Testis (tissue), 3 donors: ENCODE measurements around the gene NOS1AP. TPM values are rescaled to one million over a fixed set of nuclear protein-coding genes. Genes with fewer than 3 reads are reported as not detected.
A peak's percentile ranks its signal among the peaks of the same experiment; 100 is the strongest.

Source experiments
- DNase-seq: peaks from one replicate; pipeline ENCODE4 v3.0.0-alpha.2; 2019
- H3K27ac ChIP-seq, 2 donors: fragments of 200-600 bp; sonication (generic); one replicate each; pipeline ENCODE4 v1.5.1; 2019
- H3K27me3 ChIP-seq: fragments of 200-600 bp; sonication (generic); one replicate; pipeline ENCODE4 v1.5.1; 2019
- H3K36me3 ChIP-seq: fragments of 200-600 bp; sonication (generic); one replicate; pipeline ENCODE4 v1.5.1; 2017; ENCODE audit warnings: low read depth; ENCODE audit errors: missing control alignments
- H3K4me1 ChIP-seq: fragments of 200-600 bp; sonication (generic); one replicate; pipeline ENCODE4 v1.5.1; 2019
- H3K4me3 ChIP-seq, 2 donors: fragments of 200-600 bp; sonication (generic); one replicate each; pipeline ENCODE4 v1.5.1; 2017 to 2019
- H3K9me3 ChIP-seq: fragments of 200-600 bp; sonication (generic); one replicate; pipeline ENCODE4 v1.5.1; 2017
- POLR2A ChIP-seq: fragments of 450-650 bp; IDR thresholded peaks from one replicate; pipeline ENCODE4 v1.6.1; 2017; ENCODE audit warnings: antibody characterized with exemption, mild to moderate bottlenecking, moderate library complexity
- WGBS, 2 donors: methylation state at CpG; one replicate each; pipeline ENCODE4 v1.1.5; 2018; 5-methylcytosine and 5-hydroxymethylcytosine counted together
- intact Hi-C: fragments of 100-400 bp; cut with DNase I; formaldehyde crosslinking; loops from one replicate; pipeline ENCODE4 v1.15.1; 2023; ENCODE audit warnings: low total_unique reads
- polyA plus RNA-seq: library from polyadenylated mRNA; stranded (reverse); fragments of 350-450 nt; fragmentation: Illumina TruSeq; extraction: RNeasy Lipid Tissue Mini Kit (QIAGEN cat#74804); gene quantifications from one replicate; pipeline ENCODE4 v1.2.3, GENCODE V29; 2014; ENCODE audit warnings: low read depth, low replicate concordance; ENCODE audit not compliant: insufficient read depth
- total RNA-seq, 2 donors: library from RNA; depleted of rRNA; stranded (reverse); fragments of >200 nt; gene quantifications; one replicate each; pipeline ENCODE4 v1.2.3, GENCODE V29; 2016
- TF ChIP-seq, protein P1 (sequence below), 3 experiments: fragments of 450-650 bp in 2 of 3; fragments of 200-600 bp in 1 of 3; sonication (generic) in 1 of 3; IDR thresholded peaks; one replicate each; pipeline ENCODE4 v1.5.1; 2016 to 2019; ENCODE audit warnings: antibody characterized with exemption in 3 of 3, mild to moderate bottlenecking in 2 of 3, moderate library complexity in 1 of 3

The NOS1AP gene
- total and polyA plus RNA-seq, 3 donors from 2014 or later: 2.1 to 5.1 (median 4.1) TPM

DNA sequence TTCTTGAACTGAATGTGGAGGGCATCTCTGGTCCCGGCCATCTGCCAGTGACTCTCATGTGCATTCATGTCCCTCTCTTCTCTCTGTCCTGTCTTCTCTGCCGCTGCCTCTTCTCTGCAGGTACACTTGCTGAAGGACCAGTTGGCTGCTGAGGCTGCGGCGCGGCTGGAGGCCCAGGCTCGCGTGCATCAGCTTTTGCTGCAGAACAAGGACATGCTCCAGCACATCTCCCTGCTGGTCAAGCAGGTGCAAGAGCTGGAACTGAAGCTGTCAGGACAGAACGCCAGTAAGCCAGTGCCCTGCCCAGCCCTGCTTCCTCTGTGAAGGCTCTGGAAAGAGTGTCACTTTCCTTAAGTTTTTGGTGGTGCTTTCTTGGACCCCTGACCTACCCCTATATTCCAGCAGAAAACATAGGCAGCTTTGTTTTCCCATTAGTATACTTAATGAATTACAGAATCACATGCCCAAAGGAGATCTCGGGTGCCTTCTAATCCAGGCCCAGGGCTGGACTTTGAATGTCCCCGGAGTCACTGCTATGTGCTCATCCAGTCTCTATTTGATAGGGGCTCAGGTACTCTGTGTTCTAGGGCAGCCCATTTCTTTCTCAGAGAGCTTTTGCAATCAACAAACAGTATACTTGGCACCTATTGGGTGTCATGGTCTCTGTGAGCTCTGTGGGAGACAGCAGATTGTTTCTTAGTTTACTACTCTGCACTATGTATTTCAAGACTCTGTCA is 296.0 kb downstream of the NOS1AP start:
- DNase-seq: no peak
- TF ChIP-seq, protein P1, sequence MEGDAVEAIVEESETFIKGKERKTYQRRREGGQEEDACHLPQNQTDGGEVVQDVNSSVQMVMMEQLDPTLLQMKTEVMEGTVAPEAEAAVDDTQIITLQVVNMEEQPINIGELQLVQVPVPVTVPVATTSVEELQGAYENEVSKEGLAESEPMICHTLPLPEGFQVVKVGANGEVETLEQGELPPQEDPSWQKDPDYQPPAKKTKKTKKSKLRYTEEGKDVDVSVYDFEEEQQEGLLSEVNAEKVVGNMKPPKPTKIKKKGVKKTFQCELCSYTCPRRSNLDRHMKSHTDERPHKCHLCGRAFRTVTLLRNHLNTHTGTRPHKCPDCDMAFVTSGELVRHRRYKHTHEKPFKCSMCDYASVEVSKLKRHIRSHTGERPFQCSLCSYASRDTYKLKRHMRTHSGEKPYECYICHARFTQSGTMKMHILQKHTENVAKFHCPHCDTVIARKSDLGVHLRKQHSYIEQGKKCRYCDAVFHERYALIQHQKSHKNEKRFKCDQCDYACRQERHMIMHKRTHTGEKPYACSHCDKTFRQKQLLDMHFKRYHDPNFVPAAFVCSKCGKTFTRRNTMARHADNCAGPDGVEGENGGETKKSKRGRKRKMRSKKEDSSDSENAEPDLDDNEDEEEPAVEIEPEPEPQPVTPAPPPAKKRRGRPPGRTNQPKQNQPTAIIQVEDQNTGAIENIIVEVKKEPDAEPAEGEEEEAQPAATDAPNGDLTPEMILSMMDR (IDR thresholded peaks at IDR 0.05): no peak
- no peak for TF ChIP-seq POLR2A
- Histone ChIP-seq H3K4me1 (no peaks in the 10 kb centered on the region), H3K9me3 (no peaks in the 10 kb centered on the region), H3K27ac (no peak overlapping the region), H3K4me3 (no peak overlapping the region), H3K36me3 (no peaks in the 10 kb centered on the region), H3K27me3 (no peaks in the 10 kb centered on the region)
- intact Hi-C loops: no loop called here
- 89 to 97% methylated on average over 9 to 10 of the region's 10 CpGs for WGBS, 2 donors

DNA sequence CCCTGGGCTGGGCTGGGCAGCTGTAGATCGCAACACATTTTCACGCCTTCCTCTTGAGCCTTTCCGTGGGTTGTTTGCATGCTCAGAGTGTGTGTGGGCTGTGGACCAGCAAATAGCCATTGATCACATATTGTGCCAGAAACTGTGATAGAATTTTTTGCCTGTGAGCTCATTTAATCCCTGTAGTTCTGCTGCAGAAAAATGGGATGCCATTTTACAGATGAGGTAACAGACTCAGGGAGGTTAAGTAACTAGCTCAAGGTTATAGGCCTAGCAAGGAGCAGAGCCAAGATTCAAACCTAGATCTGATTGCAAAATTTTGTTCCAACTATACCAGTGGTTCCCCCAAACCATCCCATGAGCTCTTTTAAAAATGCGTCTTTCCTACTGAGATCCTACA is 296.7 kb downstream of the NOS1AP start:
- WGBS, 2 donors: 63 to 65% methylated on average over 4 of the region's 4 CpGs
- TF ChIP-seq, protein P1 (IDR thresholded peaks at IDR 0.05): no peak
- TF ChIP-seq POLR2A: no peak
- H3K4me1 ChIP-seq: no peaks in the 10 kb centered on the region
- H3K4me3 ChIP-seq: no peak overlapping the region
- no peaks in the 10 kb centered on the region for H3K36me3 ChIP-seq
- H3K9me3 ChIP-seq: no peaks in the 10 kb centered on the region
- H3K27me3 ChIP-seq: no peaks in the 10 kb centered on the region
- H3K27ac ChIP-seq: no peak overlapping the region
- no peak for DNase-seq
- intact Hi-C loops: no loop called here

DNA sequence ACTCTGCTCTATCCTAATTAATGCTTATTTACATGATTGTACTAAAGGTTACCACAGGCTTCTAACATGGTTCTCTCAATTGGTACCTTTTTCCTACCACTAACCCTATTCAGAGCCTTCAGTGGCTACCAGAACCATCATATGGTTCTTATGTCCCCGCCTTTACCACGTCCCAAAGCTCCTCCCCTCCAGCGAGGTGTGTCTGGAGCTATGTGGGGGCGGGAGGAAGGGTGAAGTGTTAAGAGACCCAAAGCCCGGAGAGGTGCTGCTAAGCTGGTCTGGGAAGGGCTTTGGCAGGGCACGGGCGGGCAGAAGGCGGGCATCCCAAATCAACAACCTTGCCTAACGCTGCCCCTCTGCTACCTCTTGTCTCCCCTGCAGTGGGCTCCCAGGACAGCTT is 297.2 kb downstream of the NOS1AP start:
- TF ChIP-seq POLR2A: no peak
- TF ChIP-seq, protein P1 (IDR thresholded peaks at IDR 0.05): no peak
- H3K4me3 ChIP-seq: peak overlapping the region in 1 of 2 donors; percentile 48
- no peak for DNase-seq
- no peaks in the 10 kb centered on the region for H3K27me3 ChIP-seq
- no peaks in the 10 kb centered on the region for H3K9me3 ChIP-seq
- H3K4me1 ChIP-seq: no peaks in the 10 kb centered on the region
- 42 to 70% methylated on average over 9 of the region's 9 CpGs for WGBS, 2 donors
- H3K27ac ChIP-seq: no peak overlapping the region
- intact Hi-C loops: no loop called here
- H3K36me3 ChIP-seq: no peaks in the 10 kb centered on the region

DNA sequence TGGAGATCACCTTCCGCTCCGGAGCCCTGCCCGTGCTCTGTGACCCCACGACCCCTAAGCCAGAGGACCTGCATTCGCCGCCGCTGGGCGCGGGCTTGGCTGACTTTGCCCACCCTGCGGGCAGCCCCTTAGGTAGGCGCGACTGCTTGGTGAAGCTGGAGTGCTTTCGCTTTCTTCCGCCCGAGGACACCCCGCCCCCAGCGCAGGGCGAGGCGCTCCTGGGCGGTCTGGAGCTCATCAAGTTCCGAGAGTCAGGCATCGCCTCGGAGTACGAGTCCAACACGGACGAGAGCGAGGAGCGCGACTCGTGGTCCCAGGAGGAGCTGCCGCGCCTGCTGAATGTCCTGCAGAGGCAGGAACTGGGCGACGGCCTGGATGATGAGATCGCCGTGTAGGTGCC is 297.6 kb downstream of the NOS1AP start:
- Histone ChIP-seq H3K4me3 (peak overlapping the region in 1 of 2 donors; percentile 48), H3K4me1 (no peaks in the 10 kb centered on the region), H3K27ac (no peak overlapping the region), H3K36me3 (no peaks in the 10 kb centered on the region), H3K9me3 (no peaks in the 10 kb centered on the region), H3K27me3 (no peaks in the 10 kb centered on the region)
- WGBS, 2 donors: 77 to 79% methylated on average over 20 to 36 of the region's 36 CpGs
- TF ChIP-seq, protein P1 (IDR thresholded peaks at IDR 0.05): no peak
- TF ChIP-seq POLR2A: no peak
- intact Hi-C loops: no loop called here
- no peak for DNase-seq

DNA sequence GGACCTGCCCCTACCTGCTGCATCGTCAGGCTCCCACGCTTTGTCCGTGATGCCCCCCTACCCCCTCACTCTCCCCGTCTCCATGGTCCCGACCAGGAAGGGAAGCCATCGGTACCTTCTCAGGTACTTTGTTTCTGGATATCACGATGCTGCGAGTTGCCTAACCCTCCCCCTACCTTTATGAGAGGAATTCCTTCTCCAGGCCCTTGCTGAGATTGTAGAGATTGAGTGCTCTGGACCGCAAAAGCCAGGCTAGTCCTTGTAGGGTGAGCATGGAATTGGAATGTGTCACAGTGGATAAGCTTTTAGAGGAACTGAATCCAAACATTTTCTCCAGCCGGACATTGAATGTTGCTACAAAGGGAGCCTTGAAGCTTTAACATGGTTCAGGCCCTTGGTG is 298.3 kb downstream of the NOS1AP start:
- no peak for TF ChIP-seq POLR2A
- TF ChIP-seq, protein P1 (IDR thresholded peaks at IDR 0.05): no peak
- Histone ChIP-seq H3K27ac (no peak overlapping the region), H3K36me3 (no peaks in the 10 kb centered on the region), H3K9me3 (no peaks in the 10 kb centered on the region), H3K4me3 (no peak overlapping the region), H3K27me3 (no peaks in the 10 kb centered on the region), H3K4me1 (no peaks in the 10 kb centered on the region)
- no peak for DNase-seq
- intact Hi-C loops: no loop called here
- 60 to 62% methylated on average over 10 of the region's 10 CpGs for WGBS, 2 donors
